Activated CD4-positive, alpha-beta T cell treated with anti-CD3 and anti-CD28 coated beads, Interleukin-2, amount 50 U/mL, for 48 hours (primary cell): ENCODE results near the gene TTC27.

Experiments used
- DNase-seq, 2 experiments: peaks; one replicate each; pipeline ENCODE4 v3.0.0-alpha.2; 2020

Gene TTC27

GRCh38 chr2:32760628-32761027, 132.8 kb downstream of the TTC27 start:
- DNase-seq, result no peak

- DNase-seq, result no peak
Observed at GRCh38 chr2:32768387-32769174, 140.7 kb downstream of the TTC27 start.

- DNase-seq, result no peak
Observed at GRCh38 chr2:32770360-32770759, 142.5 kb downstream of the TTC27 start.

- no peak for DNase-seq
Observed at GRCh38 chr2:32772638-32773447, 145.0 kb downstream of the TTC27 start.

GRCh38 chr2:32773448-32773808, 145.6 kb downstream of the TTC27 start:
- DNase-seq, result no peak

- DNase-seq, result no peak
Observed at GRCh38 chr2:32775954-32776353, 148.1 kb downstream of the TTC27 start.

- no peak for DNase-seq
Observed at GRCh38 chr2:32777714-32778113, 149.9 kb downstream of the TTC27 start.

- DNase-seq, result no peak
Observed at GRCh38 chr2:32780961-32781360, 153.1 kb downstream of the TTC27 start.

GRCh38 chr2:32783469-32783868, 155.6 kb downstream of the TTC27 start:
- no peak for DNase-seq

- DNase-seq, result no peak
Observed at GRCh38 chr2:32783933-32784332, 156.1 kb downstream of the TTC27 start.

GRCh38 chr2:32787207-32787606, 159.4 kb downstream of the TTC27 start:
- DNase-seq, result no peak

- DNase-seq, result no peak
Observed at GRCh38 chr2:32788114-32788513, 160.3 kb downstream of the TTC27 start.

- no peak for DNase-seq
Observed at GRCh38 chr2:32792416-32792815, 164.6 kb downstream of the TTC27 start.

GRCh38 chr2:32798829-32799228, 171.0 kb downstream of the TTC27 start:
- DNase-seq, result no peak

GRCh38 chr2:32801741-32802140, 173.9 kb downstream of the TTC27 start:
- no peak for DNase-seq

GRCh38 chr2:32802877-32803276, 175.0 kb downstream of the TTC27 start:
- DNase-seq, result no peak

GRCh38 chr2:32804205-32804604, 176.4 kb downstream of the TTC27 start:
- DNase-seq, result no peak

- DNase-seq, result no peak
Observed at GRCh38 chr2:32805104-32806095, 177.6 kb downstream of the TTC27 start.

GRCh38 chr2:32806857-32807256, 179.0 kb downstream of the TTC27 start:
- DNase-seq, result no peak

- no peak for DNase-seq
Observed at GRCh38 chr2:32807662-32808061, 179.8 kb downstream of the TTC27 start.

GRCh38 chr2:32810909-32811495, 183.2 kb downstream of the TTC27 start:
- DNase-seq, result no peak

- no peak for DNase-seq
Observed at GRCh38 chr2:32811696-32812095, 183.8 kb downstream of the TTC27 start.

GRCh38 chr2:32812316-32812715, 184.5 kb downstream of the TTC27 start:
- no peak for DNase-seq
